Measurements from ENCODE around the gene SPIN3. TPM values are rescaled to one million over a fixed set of nuclear protein-coding genes. Genes with fewer than 3 reads are reported as not detected.

SPIN3 gene
- total and polyA plus RNA-seq, 2 of the 13 experiments (the other 11 are each of a cell fraction or from before 2014, with no cell fraction given) = 8.4 to 8.8 TPM

- TF ChIP-seq, protein P1, sequence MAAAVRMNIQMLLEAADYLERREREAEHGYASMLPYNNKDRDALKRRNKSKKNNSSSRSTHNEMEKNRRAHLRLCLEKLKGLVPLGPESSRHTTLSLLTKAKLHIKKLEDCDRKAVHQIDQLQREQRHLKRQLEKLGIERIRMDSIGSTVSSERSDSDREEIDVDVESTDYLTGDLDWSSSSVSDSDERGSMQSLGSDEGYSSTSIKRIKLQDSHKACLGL (CRISPR knock-in tag; IDR thresholded peaks at IDR 0.05) = no peak; the same call in 1 of the 2 replicates
- TF ChIP-seq ZNF790 (CRISPR knock-in tag; IDR thresholded peaks at IDR 0.05; ENCODE audit: borderline replicate concordance) (no peak), NCOA2 (CRISPR knock-in tag; IDR thresholded peaks at IDR 0.05) (peak; percentile 44; the same call in 1 of the 2 replicates), ZNF609 (CRISPR knock-in tag; IDR thresholded peaks at IDR 0.05; ENCODE audit: borderline replicate concordance) (no peak), HDAC2 (CRISPR knock-in tag; IDR thresholded peaks at IDR 0.05) (peak; percentile 47; the same call in 1 of the 2 replicates), HMGXB4 (CRISPR knock-in tag; IDR thresholded peaks at IDR 0.05; ENCODE audit: borderline replicate concordance in 1 of 2, low read depth in 1 of 2) (peak; percentile 34 to 48; a peak in 3 of 4 replicates), FOXO1 (CRISPR knock-in tag; IDR thresholded peaks at IDR 0.05) (0 out of 2 replicates have a peak, but pooled peaks have one; percentile 39), MEIS1 (CRISPR knock-in tag; IDR thresholded peaks at IDR 0.05; ENCODE audit: borderline replicate concordance) (0 out of 2 replicates have a peak, but pooled peaks have one; percentile 33), POLR2A (IDR thresholded peaks at IDR 0.05; ENCODE audit: insufficient read depth in 1 of 2, low read depth in 2 of 2, low read length in 2 of 2) (peak; percentile 60 to 80), SAP130 (CRISPR knock-in tag; IDR thresholded peaks at IDR 0.05; ENCODE audit: low read depth) (no peak; the same call in none of the 2 replicates), KDM1A (CRISPR knock-in tag; IDR thresholded peaks at IDR 0.05) (no peak), REXO4 (CRISPR knock-in tag; IDR thresholded peaks at IDR 0.05; ENCODE audit: borderline replicate concordance) (no peak), ZNF709 (CRISPR knock-in tag; IDR thresholded peaks at IDR 0.05) (peak; percentile 41; the same call in 1 of the 2 replicates), PCBP1 (IDR thresholded peaks at IDR 0.05; ENCODE audit: borderline replicate concordance, low read depth, low read length) (0 out of 2 replicates have a peak, but pooled peaks have one; percentile 16), ZNF704 (CRISPR knock-in tag; IDR thresholded peaks at IDR 0.05; ENCODE audit: borderline replicate concordance) (no peak), ZNF317 (CRISPR knock-in tag; IDR thresholded peaks at IDR 0.05) (peak; percentile 52; the same call in 1 of the 2 replicates), GLI4 (CRISPR knock-in tag; IDR thresholded peaks at IDR 0.05; ENCODE audit: borderline replicate concordance) (no peak)
- TF ChIP-seq, protein P2, sequence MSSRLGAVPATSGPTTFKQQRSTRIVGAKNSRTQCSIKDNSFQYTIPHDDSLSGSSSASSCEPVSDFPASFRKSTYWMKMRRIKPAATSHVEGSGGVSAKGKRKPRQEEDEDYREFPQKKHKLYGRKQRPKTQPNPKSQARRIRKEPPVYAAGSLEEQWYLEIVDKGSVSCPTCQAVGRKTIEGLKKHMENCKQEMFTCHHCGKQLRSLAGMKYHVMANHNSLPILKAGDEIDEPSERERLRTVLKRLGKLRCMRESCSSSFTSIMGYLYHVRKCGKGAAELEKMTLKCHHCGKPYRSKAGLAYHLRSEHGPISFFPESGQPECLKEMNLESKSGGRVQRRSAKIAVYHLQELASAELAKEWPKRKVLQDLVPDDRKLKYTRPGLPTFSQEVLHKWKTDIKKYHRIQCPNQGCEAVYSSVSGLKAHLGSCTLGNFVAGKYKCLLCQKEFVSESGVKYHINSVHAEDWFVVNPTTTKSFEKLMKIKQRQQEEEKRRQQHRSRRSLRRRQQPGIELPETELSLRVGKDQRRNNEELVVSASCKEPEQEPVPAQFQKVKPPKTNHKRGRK (CRISPR knock-in tag; IDR thresholded peaks at IDR 0.05) = no peak
Observed at GRCh38 chrX:56995271-56995994, at the start of gene SPIN3 (continued).

All from HepG2 (cell line).